Keratinocyte (primary cell): ENCODE results near the gene DSCAML1. TPM values are rescaled to one million over a fixed set of nuclear protein-coding genes. Genes with fewer than 3 reads are reported as not detected.

Source experiments
- DNase-seq: peaks from one replicate; pipeline ENCODE4 v3.0.0-alpha.2; 2011; ENCODE audit warnings: low read depth, missing footprints, low spot score
- FAIRE-seq: peaks from 2 replicates; lab custom pipeline; 2011; peaks lifted over from hg19 to GRCh38; lab: Jason Lieb, UNC
- H2AFZ ChIP-seq: 2 replicates; pipeline ENCODE4 v1.6.0; 2012; ENCODE audit warnings: low read length, control low read depth, inconsistent platforms; ENCODE audit not compliant: control insufficient read depth
- H3K27ac ChIP-seq: 2 replicates; pipeline ENCODE4 v1.5.1; 2011; ENCODE audit warnings: low read length; ENCODE audit not compliant: control insufficient read depth, insufficient read depth
- H3K27me3 ChIP-seq: 3 replicates; pipeline ENCODE4 v1.6.0; 2011; ENCODE audit warnings: low read length; ENCODE audit not compliant: control insufficient read depth, insufficient read depth; ENCODE audit errors: extremely low read depth
- H3K36me3 ChIP-seq, 2 experiments: 2 replicates in 1 of 2; 3 replicates in 1 of 2; pipeline ENCODE4 v1.5.1; 2011; ENCODE audit warnings: low read length in 2 of 2, mild to moderate bottlenecking in 1 of 2; ENCODE audit not compliant: control insufficient read depth in 2 of 2, insufficient read depth in 2 of 2; ENCODE audit errors: extremely low read depth in 1 of 2
- H3K4me1 ChIP-seq: 3 replicates; pipeline ENCODE4 v1.5.1; 2011; ENCODE audit warnings: low read length; ENCODE audit not compliant: control insufficient read depth, insufficient read depth; ENCODE audit errors: extremely low read depth
- H3K4me2 ChIP-seq: 3 replicates; pipeline ENCODE4 v1.6.0; 2011; ENCODE audit warnings: low read depth, low read length; ENCODE audit not compliant: control insufficient read depth, insufficient read depth; ENCODE audit errors: extremely low read depth
- H3K4me3 ChIP-seq, 3 experiments: fragments of 200-600 bp in 1 of 3; sonication (generic) in 1 of 3; 2 replicates in 2 of 3; 3 replicates in 1 of 3; pipeline ENCODE4 v1.5.1; 2011 to 2016; ENCODE audit warnings: low read length in 3 of 3, mild to moderate bottlenecking in 3 of 3, control low read depth in 2 of 3, inconsistent platforms in 1 of 3, low read depth in 1 of 3, mixed read lengths in 1 of 3, mixed run types in 1 of 3, moderate library complexity in 1 of 3; ENCODE audit not compliant: control insufficient read depth in 2 of 3, insufficient read depth in 2 of 3; ENCODE audit errors: extremely low read depth in 1 of 3
- H3K79me2 ChIP-seq: 2 replicates; pipeline ENCODE4 v1.6.0; 2012; ENCODE audit warnings: low read length; ENCODE audit not compliant: control insufficient read depth, insufficient read depth
- H3K9ac ChIP-seq: 3 replicates; pipeline ENCODE4 v1.6.0; 2011; ENCODE audit warnings: low read length; ENCODE audit not compliant: control insufficient read depth, insufficient read depth; ENCODE audit errors: extremely low read depth
- H3K9me1 ChIP-seq: 3 replicates; pipeline ENCODE4 v1.6.0; 2011; ENCODE audit warnings: low read length; ENCODE audit not compliant: control insufficient read depth, insufficient read depth; ENCODE audit errors: extremely low read depth
- H3K9me3 ChIP-seq: 2 replicates; pipeline ENCODE4 v1.5.1; 2012; ENCODE audit warnings: low read depth, low read length; ENCODE audit not compliant: control insufficient read depth
- H4K20me1 ChIP-seq: 3 replicates; pipeline ENCODE4 v1.6.0; 2011; ENCODE audit warnings: low read length; ENCODE audit not compliant: control insufficient read depth, insufficient read depth; ENCODE audit errors: extremely low read depth
- CTCF ChIP-seq, 3 experiments: IDR thresholded peaks in 1 of 3; conservative IDR thresholded peaks in 1 of 3; optimal IDR thresholded peaks in 1 of 3; 2 replicates in 2 of 3; 3 replicates in 1 of 3; pipeline versions ENCODE3 to v1.5.1; 2011; ENCODE audit warnings: low read length in 3 of 3, mild to moderate bottlenecking in 3 of 3, moderate library complexity in 2 of 3, control low read depth in 1 of 3, inconsistent platforms in 1 of 3; ENCODE audit not compliant: insufficient read depth in 2 of 3; ENCODE audit errors: extremely low read depth in 1 of 3
- EZH2 ChIP-seq: IDR thresholded peaks from one replicate; pipeline ENCODE4 v1.6.1; 2012; ENCODE audit warnings: inconsistent platforms, mild to moderate bottlenecking, low read length, moderate library complexity
- dilution Hi-C: fragments of 300-500 bp; cut with MboI; formaldehyde crosslinking; loops from one replicate; pipeline ENCODE4 v1.7.0; 2020; ENCODE audit warnings: low sequenced_read_pairs; ENCODE audit not compliant: extremely low pct_ligation_motif_present
- polyA plus RNA-seq, 5 experiments: library from polyadenylated mRNA; depleted of rRNA in 3 of 5; stranded (reverse) in 3 of 5; stranded (forward) in 1 of 5; unstranded in 1 of 5; fragments of >200 nt; gene quantifications; 1 replicate in 1 of 5; 2 replicates in 3 of 5; 3 replicates in 1 of 5; pipeline versions ENCODE4 v1.2.1 to v1.2.3, GENCODE V29; 2011 to 2012; ENCODE audit warnings: missing spikeins in 2 of 5, low read depth in 1 of 5, low replicate concordance in 1 of 5

The DSCAML1 gene
- polyA plus RNA-seq, 1 donor (not counting 4 experiments of a cell fraction or from before 2014, with no cell fraction given) = not detected

- FAIRE-seq (no peak), DNase-seq (no peak)
- H3K4me1 ChIP-seq = peaks cover 11% of the 10 kb centered on the region
- dilution Hi-C loops = no loop called here
- H3K27me3 ChIP-seq = no peaks in the 10 kb centered on the region
- no peaks in the 10 kb centered on the region for H4K20me1 ChIP-seq
- no peak overlapping the region for H3K4me2 ChIP-seq
- no peak overlapping the region for H2AFZ ChIP-seq
- H3K9ac ChIP-seq = no peak overlapping the region
- no peak overlapping the region for H3K4me3 ChIP-seq
- no peaks in the 10 kb centered on the region for H3K9me3 ChIP-seq
- no peaks in the 10 kb centered on the region for H3K9me1 ChIP-seq
- H3K27ac ChIP-seq = no peak overlapping the region
- TF ChIP-seq CTCF (optimal IDR thresholded peaks at IDR 0.05 in 1 of 3, IDR thresholded peaks at IDR 0.05 in 1 of 3, conservative IDR thresholded peaks at IDR 0.05 in 1 of 3; ENCODE audit: extremely low read depth in 1 of 3, insufficient read depth in 2 of 3, low read length in 3 of 3) = no peak
- TF ChIP-seq EZH2 = no peak
- peaks cover 42 to 56% of the 10 kb centered on the region in 2 experiments for H3K36me3 ChIP-seq
- H3K79me2 ChIP-seq = no peaks in the 10 kb centered on the region
Observed at GRCh38 chr11:117392001-117392690, 404.9 kb downstream of the DSCAML1 start.

DNA sequence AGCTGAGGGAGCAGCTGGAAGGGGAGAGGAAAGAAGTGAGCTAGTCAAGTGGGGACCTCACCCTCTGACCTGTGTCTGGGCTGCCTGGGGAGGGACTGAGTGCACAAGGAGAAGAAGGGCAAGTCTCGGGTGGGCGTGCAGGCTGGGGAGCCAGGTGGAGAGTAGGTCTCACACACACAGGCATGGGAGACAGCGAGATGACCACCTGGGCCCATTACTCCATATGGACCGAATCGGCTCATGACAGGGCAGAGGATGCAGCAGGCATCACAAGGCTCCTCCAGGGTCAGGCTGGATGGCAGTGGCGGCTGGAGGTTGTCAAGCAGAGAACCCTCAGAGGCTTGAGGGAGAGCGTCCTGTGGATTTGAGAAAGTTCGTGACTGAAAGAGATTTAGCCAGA is 405.8 kb downstream of the DSCAML1 start:
- Histone ChIP-seq H3K4me3 (no peak overlapping the region), H3K36me3 (peaks cover 36 to 52% of the 10 kb centered on the region in 2 experiments), H3K27me3 (no peaks in the 10 kb centered on the region), H3K27ac (no peak overlapping the region), H3K9ac (no peak overlapping the region), H3K9me1 (no peaks in the 10 kb centered on the region), H2AFZ (no peak overlapping the region), H3K4me1 (peaks cover 11% of the 10 kb centered on the region), H3K79me2 (no peaks in the 10 kb centered on the region), H3K9me3 (no peaks in the 10 kb centered on the region), H4K20me1 (no peaks in the 10 kb centered on the region), H3K4me2 (no peak overlapping the region)
- FAIRE-seq (no peak), DNase-seq (no peak)
- dilution Hi-C loops = no loop called here
- no peak for TF ChIP-seq CTCF (optimal IDR thresholded peaks at IDR 0.05 in 1 of 3, IDR thresholded peaks at IDR 0.05 in 1 of 3, conservative IDR thresholded peaks at IDR 0.05 in 1 of 3; ENCODE audit: extremely low read depth in 1 of 3, insufficient read depth in 2 of 3, low read length in 3 of 3)
